ENCODE measurements around the gene NIN. TPM values are rescaled to one million over a fixed set of nuclear protein-coding genes. Genes with fewer than 3 reads are reported as not detected.

Gene NIN
- total RNA-seq, 6 experiments from 2014 or later = 43.7 to 66.3 (median 57.4) TPM

GRCh38 chr14:50794068-50794645, 36.8 kb downstream of the NIN start:
- H3K27me3 Mint-ChIP-seq (ENCODE audit: insufficient read depth) = no peaks in the 10 kb centered on the region
- peaks cover 51% of the 10 kb centered on the region for H3K4me1 Mint-ChIP-seq (ENCODE audit: low read depth)
- no peak for TF ChIP-seq CTCF (IDR thresholded peaks at IDR 0.05)
- no peak overlapping the region for H3K4me3 Mint-ChIP-seq
- H3K36me3 Mint-ChIP-seq (ENCODE audit: low read depth) = peaks cover 14% of the 10 kb centered on the region; the same call in 1 of the 2 replicates
- H3K27ac Mint-ChIP-seq = no peak overlapping the region
- DNase-seq = no peak
- H3K9me3 Mint-ChIP-seq = no peaks in the 10 kb centered on the region

GRCh38 chr14:50792634-50793068, 38.3 kb downstream of the NIN start:
- Mint-ChIP-seq H3K27me3 (ENCODE audit: insufficient read depth) (no peaks in the 10 kb centered on the region), H3K27ac (no peak overlapping the region), H3K4me1 (ENCODE audit: low read depth) (peaks cover 42% of the 10 kb centered on the region), H3K4me3 (no peak overlapping the region), H3K9me3 (no peaks in the 10 kb centered on the region), H3K36me3 (ENCODE audit: low read depth) (peaks cover 14% of the 10 kb centered on the region; the same call in 1 of the 2 replicates)
- no peak for DNase-seq
- no peak for TF ChIP-seq CTCF (IDR thresholded peaks at IDR 0.05)

- Mint-ChIP-seq H3K36me3 (ENCODE audit: low read depth) (peaks cover 14% of the 10 kb centered on the region; the same call in 1 of the 2 replicates), H3K9me3 (no peaks in the 10 kb centered on the region), H3K4me3 (no peak overlapping the region), H3K27ac (no peak overlapping the region), H3K4me1 (ENCODE audit: low read depth) (peaks cover 40% of the 10 kb centered on the region), H3K27me3 (ENCODE audit: insufficient read depth) (no peaks in the 10 kb centered on the region)
- DNase-seq = no peak
- no peak for TF ChIP-seq CTCF (IDR thresholded peaks at IDR 0.05)
Observed at GRCh38 chr14:50792051-50792477, 38.9 kb downstream of the NIN start.

- H3K4me1 Mint-ChIP-seq (ENCODE audit: low read depth) = peaks cover 38% of the 10 kb centered on the region
- H3K27ac Mint-ChIP-seq = 0 out of 2 replicates have a peak overlapping the region, but pooled peaks have one; percentile 26
- no peak for DNase-seq
- H3K36me3 Mint-ChIP-seq (ENCODE audit: low read depth) = peaks cover 14% of the 10 kb centered on the region; the same call in 1 of the 2 replicates
- H3K4me3 Mint-ChIP-seq = no peak overlapping the region
- H3K27me3 Mint-ChIP-seq (ENCODE audit: insufficient read depth) = no peaks in the 10 kb centered on the region
- no peak for TF ChIP-seq CTCF (IDR thresholded peaks at IDR 0.05)
- no peaks in the 10 kb centered on the region for H3K9me3 Mint-ChIP-seq
Observed at GRCh38 chr14:50791201-50791600, 39.8 kb downstream of the NIN start.

- Mint-ChIP-seq H3K9me3 (no peaks in the 10 kb centered on the region), H3K4me3 (no peak overlapping the region), H3K27ac (peak overlapping the region; percentile 26; the same call in 1 of the 2 replicates), H3K4me1 (ENCODE audit: low read depth) (peaks cover 33% of the 10 kb centered on the region), H3K27me3 (ENCODE audit: insufficient read depth) (no peaks in the 10 kb centered on the region), H3K36me3 (ENCODE audit: low read depth) (peaks cover 14% of the 10 kb centered on the region; the same call in 1 of the 2 replicates)
- no peak for DNase-seq
- TF ChIP-seq CTCF (IDR thresholded peaks at IDR 0.05) = no peak
Observed at GRCh38 chr14:50790589-50790988, 40.4 kb downstream of the NIN start.
